K562 (cell line): ENCODE data around the gene GRAMD2B. TPM values are rescaled to one million over a fixed set of nuclear protein-coding genes. Genes with fewer than 3 reads are reported as not detected.

Source experiments
- CREB1 ChIP-seq, 2 experiments: sonication (generic) in 1 of 2; formaldehyde crosslinking in 1 of 2; IDR thresholded peaks; 2 replicates each; pipeline versions ENCODE4 v1.6.1 to v1.8.0; 2012 to 2022; ENCODE audit warnings: inconsistent platforms in 1 of 2, mild to moderate bottlenecking in 1 of 2, missing genetic modification reagents in 1 of 2, moderate library complexity in 1 of 2
- CREB3 ChIP-seq: fragments of 450-650 bp; conservative IDR thresholded peaks from 2 replicates; pipeline ENCODE4 v1.6.1; 2016; ENCODE audit warnings: missing genetic modification characterization, low read depth, mild to moderate bottlenecking, missing compliant biosample characterization, moderate library complexity
- ESRRA ChIP-seq: fragments of 450-650 bp; IDR thresholded peaks from 2 replicates; pipeline ENCODE4 v1.6.1; 2014; ENCODE audit warnings: low read depth, mild to moderate bottlenecking, moderate library complexity, borderline replicate concordance
- IRF2 ChIP-seq: sonication (generic); formaldehyde crosslinking; IDR thresholded peaks from 2 replicates; pipeline ENCODE4 v1.8.1; 2022; ENCODE audit warnings: mild to moderate bottlenecking, missing genetic modification reagents
- MIER1 ChIP-seq: fragments of 450-650 bp; IDR thresholded peaks from 2 replicates; pipeline ENCODE4 v1.6.1; 2016; ENCODE audit warnings: antibody characterized with exemption, mild to moderate bottlenecking, low read depth
- NCOR1 ChIP-seq: fragments of 450-650 bp; IDR thresholded peaks from 2 replicates; pipeline ENCODE4 v1.6.1; 2016; ENCODE audit warnings: mild to moderate bottlenecking, moderate library complexity
- NFE2L1 ChIP-seq: fragments of 450-650 bp; IDR thresholded peaks from 2 replicates; pipeline ENCODE4 v1.6.1; 2016; ENCODE audit warnings: missing genetic modification characterization, low read depth, mild to moderate bottlenecking, missing compliant biosample characterization, moderate library complexity, borderline replicate concordance
- NR3C1 ChIP-seq: sonication (generic); formaldehyde crosslinking; IDR thresholded peaks from 2 replicates; pipeline ENCODE4 v1.8.1; 2022; ENCODE audit warnings: missing genetic modification reagents
- NR4A1 ChIP-seq, 2 experiments: fragments of 250-450 bp in 1 of 2; fragments of 450-650 bp in 1 of 2; sonication (Bioruptor Pico) in 1 of 2; IDR thresholded peaks; 2 replicates each; pipeline versions ENCODE4 v1.4.0 to v1.6.1; 2016 to 2020; ENCODE audit warnings: mild to moderate bottlenecking in 2 of 2, missing compliant biosample characterization in 1 of 2, missing genetic modification characterization in 1 of 2, moderate library complexity in 1 of 2
- PHF8 ChIP-seq: fragments of 200-600 bp; sonication (generic); IDR thresholded peaks from 2 replicates; pipeline ENCODE4 v1.6.1; 2012; ENCODE audit warnings: mixed run types, mild to moderate bottlenecking, inconsistent platforms, low read length, moderate library complexity, borderline replicate concordance
- POLR2A ChIP-seq: fragments of 450-650 bp; conservative IDR thresholded peaks from 2 replicates; pipeline ENCODE4 v1.6.1; 2016
- RAD21 ChIP-seq, 2 experiments: fragments of 250-450 bp in 1 of 2; fragments of 450-650 bp in 1 of 2; sonication (Bioruptor Pico) in 1 of 2; formaldehyde crosslinking in 1 of 2; IDR thresholded peaks in 1 of 2; conservative IDR thresholded peaks in 1 of 2; 2 replicates each; pipeline versions ENCODE4 v1.4.0 to v1.8.0; 2020 to 2022; ENCODE audit warnings: mild to moderate bottlenecking in 2 of 2, moderate library complexity in 1 of 2
- RBBP5 ChIP-seq: fragments of 200-600 bp; sonication (generic); IDR thresholded peaks from 2 replicates; pipeline ENCODE4 v1.6.1; 2012; ENCODE audit warnings: borderline replicate concordance, mild to moderate bottlenecking, low read length, control low read depth, inconsistent platforms; ENCODE audit not compliant: insufficient read depth, poor library complexity, severe bottlenecking
- STAT5A ChIP-seq: IDR thresholded peaks from 2 replicates; pipeline ENCODE4 v1.6.1; 2012; ENCODE audit warnings: low read length, inconsistent platforms, borderline replicate concordance
- ZNF766 ChIP-seq: fragments of 200-800 bp; sonication (Bioruptor generic); conservative IDR thresholded peaks from 2 replicates; pipeline ENCODE4 v1.6.1; 2016; ENCODE audit warnings: missing genetic modification characterization, missing compliant biosample characterization
- polyA plus RNA-seq, 8 experiments: library from polyadenylated mRNA; depleted of rRNA in 4 of 8; stranded (reverse) in 5 of 8; unstranded in 3 of 8; fragments of >200 nt; fragmentation: Nextera tagmentation in 2 of 8; fragmentation: Illumina TruSeq in 1 of 8; extraction: Ambion mirVana in 2 of 8; extraction: Trizol in 1 of 8; gene quantifications; 2 replicates each; pipeline versions ENCODE4 v1.2.1 to v1.2.3, GENCODE V29; 2011 to 2014; ENCODE audit warnings: inconsistent platforms in 1 of 8, missing spikeins in 1 of 8
- total RNA-seq, 7 experiments: library from RNA; depleted of rRNA in 6 of 7; stranded (reverse); fragments of >200 nt in 6 of 7; fragmentation: Illumina TruSeq in 2 of 7; extraction: Trizol in 2 of 7; gene quantifications; 2 replicates each; pipeline versions ENCODE4 v1.2.1 to v1.2.3, GENCODE V29; 2011 to 2021; ENCODE audit warnings: low replicate concordance in 1 of 7
- TF ChIP-seq, protein P1 (sequence below): fragments of 250-450 bp; sonication (Bioruptor Pico); IDR thresholded peaks from 2 replicates; pipeline ENCODE4 v1.8.0; 2022; ENCODE audit warnings: inconsistent platforms

The GRAMD2B gene
- total and polyA plus RNA-seq, 9 of the 15 experiments (the other 6 are each of a cell fraction or from before 2014, with no cell fraction given) = 0.32 to 4.2 (median 1.4) TPM

DNA sequence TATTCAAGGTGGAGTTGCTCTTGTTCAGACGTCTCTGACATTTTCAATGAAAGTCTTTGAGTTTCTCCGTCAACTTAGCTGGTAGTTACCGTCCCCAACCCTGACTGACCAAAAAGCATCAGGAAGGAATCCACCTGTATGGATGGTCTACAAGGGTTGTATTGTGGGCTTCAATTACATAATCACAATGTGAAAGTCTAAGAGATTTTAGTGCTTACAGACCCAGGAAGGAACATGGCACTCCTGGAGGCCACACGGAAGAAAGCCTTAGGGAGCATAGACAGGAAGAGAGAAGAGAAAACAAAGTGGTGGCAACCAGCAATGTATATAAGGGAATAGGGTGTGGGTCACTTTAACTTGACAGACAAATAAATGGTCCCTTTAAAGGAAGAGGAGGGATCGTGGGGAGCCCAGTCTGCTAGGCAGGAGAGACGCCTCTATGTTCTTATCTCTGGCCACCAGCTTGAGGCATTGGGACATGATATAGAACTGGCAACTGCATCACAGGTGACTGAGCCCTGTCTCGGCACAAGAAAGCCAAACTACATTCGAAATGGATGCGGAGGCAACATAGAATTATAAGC lies 91.4 kb downstream of the GRAMD2B start (continued):
- TF ChIP-seq ESRRA = peak; percentile 2; the same call in 1 of the 2 replicates
- TF ChIP-seq POLR2A = peak; percentile 75
- peak; percentile 76 for TF ChIP-seq ZNF766 (CRISPR knock-in tag)
- TF ChIP-seq NCOR1 = peak; percentile 94
- TF ChIP-seq, protein P1, sequence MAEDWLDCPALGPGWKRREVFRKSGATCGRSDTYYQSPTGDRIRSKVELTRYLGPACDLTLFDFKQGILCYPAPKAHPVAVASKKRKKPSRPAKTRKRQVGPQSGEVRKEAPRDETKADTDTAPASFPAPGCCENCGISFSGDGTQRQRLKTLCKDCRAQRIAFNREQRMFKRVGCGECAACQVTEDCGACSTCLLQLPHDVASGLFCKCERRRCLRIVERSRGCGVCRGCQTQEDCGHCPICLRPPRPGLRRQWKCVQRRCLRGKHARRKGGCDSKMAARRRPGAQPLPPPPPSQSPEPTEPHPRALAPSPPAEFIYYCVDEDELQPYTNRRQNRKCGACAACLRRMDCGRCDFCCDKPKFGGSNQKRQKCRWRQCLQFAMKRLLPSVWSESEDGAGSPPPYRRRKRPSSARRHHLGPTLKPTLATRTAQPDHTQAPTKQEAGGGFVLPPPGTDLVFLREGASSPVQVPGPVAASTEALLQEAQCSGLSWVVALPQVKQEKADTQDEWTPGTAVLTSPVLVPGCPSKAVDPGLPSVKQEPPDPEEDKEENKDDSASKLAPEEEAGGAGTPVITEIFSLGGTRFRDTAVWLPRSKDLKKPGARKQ = no peak
- TF ChIP-seq NR4A1 (CRISPR knock-in tag; IDR thresholded peaks at IDR 0.05) = no peak
- peak; percentile 83 for TF ChIP-seq NR4A1 (tag; IDR thresholded peaks at IDR 0.05)
- TF ChIP-seq RBBP5 = no peak
- TF ChIP-seq STAT5A = peak; percentile 88
- TF ChIP-seq IRF2 (CRISPR knock-in tag) = no peak
- TF ChIP-seq RAD21 (CRISPR knock-in tag; conservative IDR thresholded peaks at IDR 0.05 in 1 of 2, IDR thresholded peaks at IDR 0.05 in 1 of 2) = no peak
- no peak for TF ChIP-seq PHF8
- TF ChIP-seq CREB3 (tag) = peak; percentile 43; the same call in 1 of the 2 replicates
- peak; percentile 65; the same call in 1 of the 2 replicates for TF ChIP-seq CREB1 (IDR thresholded peaks at IDR 0.05)
- TF ChIP-seq CREB1 (CRISPR knock-in tag; IDR thresholded peaks at IDR 0.05) = no peak
- peak; percentile 61; the same call in 1 of the 2 replicates for TF ChIP-seq MIER1
- TF ChIP-seq NR3C1 (CRISPR knock-in tag) = no peak
- no peak for TF ChIP-seq NFE2L1
- TF ChIP-seq, all 486 proteins: peak for 143
